Effector memory CD4-positive, alpha-beta T cell (primary cell): ENCODE results near the gene TRIM63.

Source experiments
- DNase-seq, 3 donors: peaks; one replicate each; pipeline ENCODE4 v3.0.0-alpha.2; 2020
- H3K27ac ChIP-seq: 2 replicates; pipeline ENCODE4 v1.7.0; 2013; ENCODE audit warnings: mild to moderate bottlenecking, low read length, moderate library complexity; ENCODE audit not compliant: insufficient read depth, poor library complexity, severe bottlenecking
- H3K27me3 ChIP-seq: replicated peaks from 2 replicates; pipeline ENCODE4 v1.7.0; 2013; ENCODE audit warnings: mild to moderate bottlenecking, low read length; ENCODE audit not compliant: insufficient read depth, control insufficient read depth, poor library complexity, severe bottlenecking
- H3K36me3 ChIP-seq: 2 replicates; pipeline ENCODE4 v1.7.0; 2013; ENCODE audit warnings: mild to moderate bottlenecking, low read length, moderate library complexity; ENCODE audit not compliant: control insufficient read depth, insufficient read depth
- H3K4me1 ChIP-seq: 2 replicates; pipeline ENCODE4 v1.7.0; 2013; ENCODE audit warnings: low read length, mild to moderate bottlenecking; ENCODE audit not compliant: control insufficient read depth, insufficient read depth, poor library complexity, severe bottlenecking
- H3K4me3 ChIP-seq: 2 replicates; pipeline ENCODE4 v1.7.0; 2013; ENCODE audit warnings: low read length, low read depth, mild to moderate bottlenecking; ENCODE audit not compliant: insufficient read depth, poor library complexity, severe bottlenecking
- H3K9me3 ChIP-seq: 2 replicates; pipeline ENCODE4 v1.7.0; 2013; ENCODE audit warnings: mild to moderate bottlenecking, low read length, moderate library complexity; ENCODE audit not compliant: control insufficient read depth

The TRIM63 gene

GRCh38 chr1:26089125-26089524 lies 21.7 kb upstream of the TRIM63 start:
- Histone ChIP-seq H3K4me3 (no peak overlapping the region), H3K27ac (no peak overlapping the region), H3K9me3 (no peaks in the 10 kb centered on the region), H3K36me3 (no peaks in the 10 kb centered on the region), H3K4me1 (no peaks in the 10 kb centered on the region), H3K27me3 (no peaks in the 10 kb centered on the region)
- DNase-seq: no peak

GRCh38 chr1:26084844-26085243 lies 17.4 kb upstream of the TRIM63 start:
- no peak for DNase-seq
- no peak overlapping the region for H3K27ac ChIP-seq
- no peak overlapping the region for H3K4me3 ChIP-seq
- no peaks in the 10 kb centered on the region for H3K27me3 ChIP-seq
- H3K4me1 ChIP-seq: no peaks in the 10 kb centered on the region
- no peaks in the 10 kb centered on the region for H3K9me3 ChIP-seq
- no peaks in the 10 kb centered on the region for H3K36me3 ChIP-seq

- no peaks in the 10 kb centered on the region for H3K27me3 ChIP-seq
- DNase-seq: no peak
- no peak overlapping the region for H3K4me3 ChIP-seq
- H3K4me1 ChIP-seq: no peaks in the 10 kb centered on the region
- no peaks in the 10 kb centered on the region for H3K9me3 ChIP-seq
- H3K36me3 ChIP-seq: no peaks in the 10 kb centered on the region
- no peak overlapping the region for H3K27ac ChIP-seq
Measured at GRCh38 chr1:26084091-26084561, 16.7 kb upstream of the TRIM63 start.

GRCh38 chr1:26083208-26083607 lies 15.8 kb upstream of the TRIM63 start:
- Histone ChIP-seq H3K36me3 (no peaks in the 10 kb centered on the region), H3K9me3 (no peaks in the 10 kb centered on the region), H3K4me3 (no peak overlapping the region), H3K27ac (no peak overlapping the region), H3K27me3 (no peaks in the 10 kb centered on the region), H3K4me1 (no peaks in the 10 kb centered on the region)
- no peak for DNase-seq

- H3K27me3 ChIP-seq: no peaks in the 10 kb centered on the region
- no peak overlapping the region for H3K4me3 ChIP-seq
- no peaks in the 10 kb centered on the region for H3K36me3 ChIP-seq
- no peaks in the 10 kb centered on the region for H3K4me1 ChIP-seq
- no peaks in the 10 kb centered on the region for H3K9me3 ChIP-seq
- no peak for DNase-seq
- H3K27ac ChIP-seq: no peak overlapping the region
Measured at GRCh38 chr1:26082020-26082350, 14.6 kb upstream of the TRIM63 start.

GRCh38 chr1:26081267-26082019 lies 14.0 kb upstream of the TRIM63 start:
- H3K9me3 ChIP-seq: no peaks in the 10 kb centered on the region
- H3K36me3 ChIP-seq: no peaks in the 10 kb centered on the region
- DNase-seq: no peak
- no peaks in the 10 kb centered on the region for H3K27me3 ChIP-seq
- H3K4me3 ChIP-seq: no peak overlapping the region
- H3K4me1 ChIP-seq: no peaks in the 10 kb centered on the region
- H3K27ac ChIP-seq: no peak overlapping the region

- no peaks in the 10 kb centered on the region for H3K36me3 ChIP-seq
- H3K4me3 ChIP-seq: no peak overlapping the region
- DNase-seq: no peak
- H3K9me3 ChIP-seq: no peaks in the 10 kb centered on the region
- no peaks in the 10 kb centered on the region for H3K27me3 ChIP-seq
- peaks cover 8% of the 10 kb centered on the region for H3K4me1 ChIP-seq
- H3K27ac ChIP-seq: no peak overlapping the region
Measured at GRCh38 chr1:26079960-26080814, 12.8 kb upstream of the TRIM63 start.

GRCh38 chr1:26079178-26079563 lies 11.7 kb upstream of the TRIM63 start:
- Histone ChIP-seq H3K36me3 (no peaks in the 10 kb centered on the region), H3K9me3 (no peaks in the 10 kb centered on the region), H3K4me3 (no peak overlapping the region), H3K27me3 (no peaks in the 10 kb centered on the region), H3K4me1 (peaks cover 8% of the 10 kb centered on the region), H3K27ac (no peak overlapping the region)
- no peak for DNase-seq

- no peaks in the 10 kb centered on the region for H3K27me3 ChIP-seq
- no peak for DNase-seq
- H3K9me3 ChIP-seq: no peaks in the 10 kb centered on the region
- no peaks in the 10 kb centered on the region for H3K36me3 ChIP-seq
- H3K4me3 ChIP-seq: no peak overlapping the region
- H3K27ac ChIP-seq: no peak overlapping the region
- peaks cover 8% of the 10 kb centered on the region for H3K4me1 ChIP-seq
Measured at GRCh38 chr1:26078286-26079177, 11.1 kb upstream of the TRIM63 start.
